ENCODE results near the gene HILPDA.
"Not testable (repeated sequence)": the region's sequence is repeated elsewhere in the genome, so short reads cannot be mapped to it uniquely, and the experiment has no call there.

HILPDA gene

GRCh38 chr7:128466871-128467270 is 11.2 kb downstream of the HILPDA start:
- not testable (repeated sequence) for DNase-seq

DNA sequence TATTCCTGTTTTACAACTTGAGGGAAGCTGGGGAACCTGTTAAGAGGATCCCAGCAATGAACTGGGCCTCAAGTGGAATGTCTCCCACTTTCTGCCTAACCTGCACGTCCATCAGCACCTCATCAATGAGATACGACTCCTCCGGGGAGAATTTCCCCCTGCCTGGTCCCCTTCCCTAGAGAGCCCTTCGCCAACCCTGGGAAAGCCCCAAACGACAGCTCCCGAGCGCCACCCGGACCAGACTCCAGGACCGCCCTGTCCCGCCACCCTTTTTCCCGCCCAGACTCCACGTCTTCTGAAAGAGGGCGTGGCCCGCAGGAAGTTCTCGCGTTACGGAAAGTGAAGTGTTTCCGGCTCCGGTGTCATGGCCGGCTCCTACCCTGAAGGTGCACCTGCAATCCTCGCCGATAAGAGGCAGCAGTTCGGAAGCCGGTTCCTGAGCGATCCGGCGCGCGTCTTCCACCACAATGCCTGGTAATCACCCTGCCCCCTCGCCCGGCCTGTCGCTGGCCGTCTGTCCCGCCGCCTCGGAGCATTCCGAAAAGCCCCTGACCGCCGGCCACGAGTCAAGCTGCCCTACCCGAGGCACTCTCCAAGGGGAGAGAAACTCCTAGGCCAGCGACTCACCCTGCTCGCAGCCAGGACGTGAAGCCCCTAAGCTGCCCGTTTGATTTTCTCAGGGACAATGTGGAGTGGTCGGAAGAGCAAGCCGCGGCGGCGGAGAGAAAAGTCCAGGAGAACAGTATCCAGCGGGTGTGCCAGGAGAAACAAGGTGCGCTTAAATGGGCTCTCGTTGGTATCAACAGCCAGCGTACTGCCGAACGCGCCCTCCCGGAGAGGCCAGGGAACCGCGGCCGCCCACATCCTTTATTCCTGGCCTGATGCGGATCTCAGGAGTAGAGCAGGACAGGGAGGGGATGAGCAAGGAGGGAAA is 21.0 kb downstream of the HILPDA start, which contains the start of gene METTL2B:
Gene METTL2B (plus strand): TSS at position 347 of the 934 bp plus-strand sequence. CDS start 18 bp downstream, at position 365.
- DNase-seq = peak; percentile 84

DNA sequence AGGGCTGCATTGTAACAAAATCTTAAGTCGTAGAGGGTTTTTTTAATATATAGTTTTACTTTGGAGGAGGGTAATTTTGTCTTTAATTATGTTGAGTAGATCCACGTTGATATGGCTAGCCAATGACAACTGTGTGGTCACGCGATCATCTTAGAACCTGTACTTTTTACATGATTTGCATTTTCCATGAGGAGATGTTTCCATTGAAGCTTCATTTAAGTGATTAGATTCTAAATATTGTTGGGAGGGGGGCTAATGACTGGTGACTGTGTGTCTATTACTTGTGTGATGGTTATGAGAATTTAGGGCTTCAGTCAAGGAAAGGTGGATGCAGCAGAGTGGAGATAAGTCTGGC is 21.6 kb downstream of the HILPDA start:
- not testable (repeated sequence) for DNase-seq

GRCh38 chr7:128479082-128479481 is 23.4 kb downstream of the HILPDA start:
- not testable (repeated sequence) for DNase-seq

- DNase-seq = not testable (repeated sequence)
Measured at GRCh38 chr7:128488134-128488533, 32.5 kb downstream of the HILPDA start.

DNA sequence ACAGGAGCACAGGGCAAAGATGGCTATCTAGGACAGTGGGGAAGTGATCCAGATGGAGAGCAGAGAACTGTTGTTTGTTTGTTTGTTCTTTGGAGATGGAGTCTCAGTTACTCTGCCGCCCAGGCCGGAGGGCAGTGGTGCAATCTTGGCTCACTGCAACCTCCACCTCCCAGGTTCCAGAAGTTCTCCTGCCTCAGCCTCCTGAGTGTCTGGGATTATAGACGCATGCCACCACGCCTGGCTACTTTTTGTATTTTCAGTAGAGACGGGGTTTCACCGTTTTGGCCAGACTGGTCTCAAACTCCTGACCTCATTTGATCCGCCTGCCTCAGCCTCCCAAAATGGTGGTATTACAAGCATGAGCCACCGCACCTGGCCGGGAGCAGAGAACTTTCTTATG is 41.7 kb downstream of the HILPDA start:
- DNase-seq = no peak

DNA sequence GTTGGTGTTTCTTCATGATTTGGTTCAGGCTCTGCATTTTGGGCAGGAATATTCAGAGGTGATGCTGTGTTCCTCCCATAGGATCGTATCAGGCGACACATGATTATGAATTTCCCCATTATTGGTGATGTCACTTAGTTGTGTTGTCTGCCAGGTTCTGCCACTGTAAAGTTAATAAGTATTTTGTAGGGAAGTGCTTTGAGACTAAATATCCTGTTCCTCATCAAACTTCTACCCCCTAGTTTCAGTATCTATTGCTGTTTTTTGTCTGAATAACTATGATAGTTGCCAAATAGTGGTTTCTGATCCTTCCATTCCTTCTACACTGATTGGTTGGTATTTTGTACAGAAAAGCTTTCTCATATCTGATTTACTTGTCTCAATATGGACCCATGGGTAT is 49.7 kb downstream of the HILPDA start:
- DNase-seq = not testable (repeated sequence)

- not testable (repeated sequence) for DNase-seq
Measured at GRCh38 chr7:128506819-128507218, 51.1 kb downstream of the HILPDA start.

DNA sequence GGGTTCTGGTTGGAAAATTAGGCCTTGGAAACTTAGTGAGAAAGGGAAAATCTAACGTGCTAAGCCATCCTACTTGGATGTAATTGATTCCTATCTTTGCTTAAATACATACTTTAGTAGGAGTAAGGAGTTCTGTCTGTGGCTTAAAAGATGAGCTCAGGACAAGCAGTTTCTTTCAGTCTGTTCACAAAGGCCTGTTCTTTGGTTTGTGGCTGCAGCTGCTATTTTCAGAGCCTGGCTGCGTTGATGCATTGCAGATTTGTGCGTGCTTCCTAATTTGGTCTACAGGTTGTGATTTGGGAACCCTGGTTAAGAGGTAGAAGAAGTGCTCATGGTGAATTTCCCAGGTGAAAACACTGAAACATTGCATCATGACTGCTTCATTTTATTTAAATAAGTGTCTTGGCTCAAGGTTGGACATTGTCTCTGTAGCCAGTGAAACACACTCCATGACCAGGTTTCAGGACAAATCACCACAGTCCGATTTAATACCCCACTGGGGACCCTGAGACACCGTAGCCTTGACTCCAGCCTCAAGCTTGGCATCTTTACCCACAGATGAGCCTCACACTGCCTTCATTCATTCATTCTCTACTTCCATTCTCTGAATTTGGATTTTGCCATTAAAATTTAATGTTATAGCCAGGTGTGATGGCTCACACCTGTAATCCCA is 51.8 kb downstream of the HILPDA start:
- DNase-seq = not testable (repeated sequence)
